HepG2 (cell line): ENCODE measurements around the gene SPA17. TPM values are rescaled to one million over a fixed set of nuclear protein-coding genes. Genes with fewer than 3 reads are reported as not detected.

Experiments used
- AHR ChIP-seq: IDR thresholded peaks from 2 replicates; pipeline ENCODE4 v1.6.1; 2018; ENCODE audit warnings: missing genetic modification reagents, missing compliant biosample characterization
- ATF3 ChIP-seq: sonication (generic); formaldehyde crosslinking; IDR thresholded peaks from 2 replicates; pipeline ENCODE4 v1.4.0; 2020; ENCODE audit warnings: missing genetic modification reagents
- LCORL ChIP-seq, 2 experiments: fragments of 450-650 bp in 1 of 2; sonication (generic) in 1 of 2; formaldehyde crosslinking in 1 of 2; IDR thresholded peaks; 2 replicates each; pipeline versions ENCODE4 v1.5.0 to v1.6.1; 2017 to 2020; ENCODE audit warnings: antibody characterized with exemption in 1 of 2, missing genetic modification reagents in 1 of 2
- MAZ ChIP-seq, 2 experiments: sonication (generic) in 1 of 2; formaldehyde crosslinking in 1 of 2; IDR thresholded peaks; 2 replicates each; pipeline versions ENCODE4 v1.5.0 to v1.6.1; 2012 to 2020; ENCODE audit warnings: low read depth in 2 of 2, mild to moderate bottlenecking in 2 of 2, borderline replicate concordance in 1 of 2, improper control_type of control experiment in 1 of 2, low read length in 1 of 2, missing genetic modification reagents in 1 of 2, moderate library complexity in 1 of 2
- MXD4 ChIP-seq: IDR thresholded peaks from 2 replicates; pipeline ENCODE4 v1.6.1; 2016; ENCODE audit warnings: mild to moderate bottlenecking, missing biosample characterization, missing genetic modification reagents
- POLR2A ChIP-seq, 2 experiments: IDR thresholded peaks; 2 replicates each; pipeline ENCODE4 v1.6.1; 2011; ENCODE audit warnings: low read depth in 2 of 2, low read length in 2 of 2, mild to moderate bottlenecking in 1 of 2, moderate library complexity in 1 of 2; ENCODE audit not compliant: insufficient read depth in 1 of 2
- POLR2G ChIP-seq: fragments of 200-400 bp; formaldehyde crosslinking; IDR thresholded peaks from 2 replicates; pipeline ENCODE4 v1.6.1; 2018; ENCODE audit warnings: mild to moderate bottlenecking, low read depth, low read length, moderate library complexity
- SALL2 ChIP-seq: sonication (generic); formaldehyde crosslinking; IDR thresholded peaks from 2 replicates; pipeline ENCODE4 v1.8.1; 2023; ENCODE audit warnings: mild to moderate bottlenecking, missing genetic modification reagents, inconsistent platforms
- ZBTB21 ChIP-seq: sonication (generic); formaldehyde crosslinking; IDR thresholded peaks from 2 replicates; pipeline ENCODE4 v1.4.0; 2020; ENCODE audit warnings: missing genetic modification reagents
- ZBTB8A ChIP-seq: sonication (generic); formaldehyde crosslinking; IDR thresholded peaks from 2 replicates; pipeline ENCODE4 v1.4.0; 2020; ENCODE audit warnings: mild to moderate bottlenecking, low read depth, missing genetic modification reagents, borderline replicate concordance
- ZNF496 ChIP-seq: sonication (generic); formaldehyde crosslinking; IDR thresholded peaks from 2 replicates; pipeline ENCODE4 v1.8.1; 2023; ENCODE audit warnings: mild to moderate bottlenecking, moderate library complexity, missing genetic modification reagents; ENCODE audit not compliant: insufficient replicate concordance
- ZNF572 ChIP-seq: sonication (generic); formaldehyde crosslinking; IDR thresholded peaks from 2 replicates; pipeline ENCODE4 v1.5.1; 2020; ENCODE audit warnings: mild to moderate bottlenecking, missing genetic modification reagents
- ZNF607 ChIP-seq: sonication (generic); formaldehyde crosslinking; IDR thresholded peaks from 2 replicates; pipeline ENCODE4 v1.5.1; 2020; ENCODE audit warnings: missing genetic modification reagents, mild to moderate bottlenecking, borderline replicate concordance
- ZNF792 ChIP-seq: IDR thresholded peaks from 2 replicates; pipeline ENCODE4 v1.6.1; 2016
- polyA plus RNA-seq, 8 experiments: library from polyadenylated mRNA; depleted of rRNA in 3 of 8; stranded (reverse) in 7 of 8; unstranded in 1 of 8; fragments of >200 nt; fragmentation: Illumina TruSeq in 4 of 8; extraction: Trizol in 4 of 8; gene quantifications; 2 replicates each; pipeline versions ENCODE4 v1.2.1 to v1.2.3, GENCODE V29; 2011 to 2016; ENCODE audit warnings: low read depth in 4 of 8, missing spikeins in 1 of 8, mixed read lengths in 1 of 8; ENCODE audit not compliant: insufficient read depth in 1 of 8
- total RNA-seq, 5 experiments: library from RNA; depleted of rRNA; stranded (reverse); fragments of >200 nt; fragmentation: Illumina TruSeq; extraction: Trizol; gene quantifications; 2 replicates each; pipeline ENCODE4 v1.2.3, GENCODE V29; 2016; ENCODE audit warnings: low read depth in 1 of 5
- TF ChIP-seq, protein P1 (sequence below): sonication (generic); formaldehyde crosslinking; IDR thresholded peaks from 2 replicates; pipeline ENCODE4 v1.4.0; 2020; ENCODE audit warnings: mild to moderate bottlenecking, missing genetic modification reagents
- TF ChIP-seq, protein P2 (sequence below): IDR thresholded peaks from 2 replicates; pipeline ENCODE4 v1.6.1; 2018; ENCODE audit warnings: missing genetic modification reagents
- TF ChIP-seq, protein P3 (sequence below): sonication (generic); formaldehyde crosslinking; IDR thresholded peaks from 2 replicates; pipeline ENCODE4 v1.8.0; 2022; ENCODE audit warnings: missing genetic modification reagents, mild to moderate bottlenecking, moderate library complexity, borderline replicate concordance

The SPA17 gene
- total and polyA plus RNA-seq, 2 of the 13 experiments (the other 11 are each of a cell fraction or from before 2014, with no cell fraction given), result 4.4 to 8.4 TPM

GRCh38 chr11:124746621-124747243, 73.0 kb downstream of the SPA17 start (continued):
- TF ChIP-seq MAZ (IDR thresholded peaks at IDR 0.05; ENCODE audit: borderline replicate concordance, low read depth, low read length) (no peak), MAZ (CRISPR knock-in tag; IDR thresholded peaks at IDR 0.05; ENCODE audit: low read depth) (0 out of 2 replicates have a peak, but pooled peaks have one; percentile 20), AHR (CRISPR knock-in tag) (no peak), ZNF792 (CRISPR knock-in tag) (no peak), ZNF572 (CRISPR knock-in tag) (no peak), ZBTB21 (CRISPR knock-in tag) (no peak), ZNF496 (CRISPR knock-in tag) (no peak), ZNF607 (no peak), SALL2 (CRISPR knock-in tag) (no peak), ATF3 (CRISPR knock-in tag) (no peak), LCORL (IDR thresholded peaks at IDR 0.05) (no peak), LCORL (CRISPR knock-in tag; IDR thresholded peaks at IDR 0.05) (peak; percentile 72), POLR2G (peak; percentile 65), POLR2A (IDR thresholded peaks at IDR 0.05; ENCODE audit: insufficient read depth in 1 of 2, low read depth in 2 of 2, low read length in 2 of 2) (peak; percentile 55 to 69; a peak in 3 of 4 replicates), MXD4 (CRISPR knock-in tag) (no peak), ZBTB8A (CRISPR knock-in tag) (no peak)
- TF ChIP-seq, protein P1, sequence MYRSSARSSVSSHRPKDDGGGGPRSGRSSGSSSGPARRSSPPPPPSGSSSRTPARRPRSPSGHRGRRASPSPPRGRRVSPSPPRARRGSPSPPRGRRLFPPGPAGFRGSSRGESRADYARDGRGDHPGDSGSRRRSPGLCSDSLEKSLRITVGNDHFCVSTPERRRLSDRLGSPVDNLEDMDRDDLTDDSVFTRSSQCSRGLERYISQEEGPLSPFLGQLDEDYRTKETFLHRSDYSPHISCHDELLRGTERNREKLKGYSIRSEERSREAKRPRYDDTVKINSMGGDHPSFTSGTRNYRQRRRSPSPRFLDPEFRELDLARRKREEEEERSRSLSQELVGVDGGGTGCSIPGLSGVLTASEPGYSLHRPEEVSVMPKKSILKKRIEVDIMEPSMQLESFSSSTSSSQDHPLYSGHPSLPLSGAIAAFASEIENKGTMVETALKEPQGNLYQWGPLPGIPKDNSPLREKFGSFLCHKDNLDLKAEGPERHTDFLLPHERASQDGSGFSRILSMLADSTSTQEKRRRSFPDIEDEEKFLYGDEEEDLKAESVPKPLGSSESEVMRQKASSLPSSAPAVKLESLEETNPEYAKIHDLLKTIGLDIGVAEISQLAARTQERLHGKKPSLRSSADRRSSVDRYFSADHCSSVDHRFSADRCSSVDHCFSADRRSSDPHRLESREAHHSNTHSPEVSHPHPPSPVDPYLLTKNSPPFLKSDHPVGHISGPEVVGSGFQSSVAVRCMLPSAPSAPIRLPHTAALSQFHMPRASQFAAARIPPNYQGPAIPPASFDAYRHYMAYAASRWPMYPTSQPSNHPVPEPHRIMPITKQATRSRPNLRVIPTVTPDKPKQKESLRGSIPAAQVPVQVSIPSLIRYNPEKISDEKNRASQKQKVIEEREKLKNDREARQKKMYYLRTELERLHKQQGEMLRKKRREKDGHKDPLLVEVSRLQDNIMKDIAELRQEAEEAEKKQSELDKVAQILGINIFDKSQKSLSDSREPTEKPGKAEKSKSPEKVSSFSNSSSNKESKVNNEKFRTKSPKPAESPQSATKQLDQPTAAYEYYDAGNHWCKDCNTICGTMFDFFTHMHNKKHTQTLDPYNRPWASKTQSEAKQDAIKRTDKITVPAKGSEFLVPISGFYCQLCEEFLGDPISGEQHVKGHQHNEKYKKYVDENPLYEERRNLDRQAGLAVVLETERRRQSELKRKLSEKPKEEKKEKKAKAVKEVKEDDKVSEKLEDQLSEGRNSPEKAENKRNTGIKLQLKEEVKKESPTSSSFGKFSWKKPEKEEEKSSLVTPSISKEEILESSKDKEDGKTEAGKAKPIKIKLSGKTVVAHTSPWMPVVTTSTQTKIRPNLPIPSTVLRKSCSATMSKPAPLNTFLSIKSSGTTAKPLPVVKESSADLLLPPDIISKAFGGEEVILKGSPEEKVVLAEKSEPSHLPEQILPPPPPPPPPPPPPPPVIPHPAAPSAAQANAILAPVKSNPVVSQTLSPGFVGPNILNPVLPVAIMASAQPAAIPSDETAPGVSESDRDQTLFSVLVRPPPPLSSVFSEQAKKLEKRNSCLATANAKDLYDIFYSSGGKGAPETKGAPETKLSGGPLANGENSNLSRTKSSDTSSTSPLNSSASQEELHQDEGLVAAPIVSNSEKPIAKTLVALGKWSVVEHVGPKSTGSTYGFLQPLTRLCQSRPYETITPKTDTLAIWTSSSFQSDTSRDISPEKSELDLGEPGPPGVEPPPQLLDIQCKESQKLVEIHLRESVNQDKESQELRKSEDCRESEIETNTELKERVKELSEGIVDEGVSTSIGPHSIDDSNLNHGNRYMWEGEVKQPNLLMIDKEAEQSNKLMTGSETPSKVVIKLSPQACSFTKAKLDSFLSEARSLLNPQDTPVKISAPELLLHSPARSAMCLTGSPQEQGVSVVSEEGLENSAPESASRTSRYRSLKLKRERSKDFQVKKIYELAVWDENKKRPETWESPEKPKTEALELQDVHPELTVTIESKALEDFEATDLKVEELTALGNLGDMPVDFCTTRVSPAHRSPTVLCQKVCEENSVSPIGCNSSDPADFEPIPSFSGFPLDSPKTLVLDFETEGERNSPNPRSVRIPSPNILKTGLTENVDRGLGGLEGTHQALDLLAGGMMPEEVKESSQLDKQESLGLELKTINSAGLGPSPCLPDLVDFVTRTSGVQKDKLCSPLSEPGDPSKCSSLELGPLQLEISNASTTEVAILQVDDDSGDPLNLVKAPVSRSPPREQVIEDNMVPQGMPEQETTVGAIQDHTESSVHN, result no peak
- TF ChIP-seq, protein P2, sequence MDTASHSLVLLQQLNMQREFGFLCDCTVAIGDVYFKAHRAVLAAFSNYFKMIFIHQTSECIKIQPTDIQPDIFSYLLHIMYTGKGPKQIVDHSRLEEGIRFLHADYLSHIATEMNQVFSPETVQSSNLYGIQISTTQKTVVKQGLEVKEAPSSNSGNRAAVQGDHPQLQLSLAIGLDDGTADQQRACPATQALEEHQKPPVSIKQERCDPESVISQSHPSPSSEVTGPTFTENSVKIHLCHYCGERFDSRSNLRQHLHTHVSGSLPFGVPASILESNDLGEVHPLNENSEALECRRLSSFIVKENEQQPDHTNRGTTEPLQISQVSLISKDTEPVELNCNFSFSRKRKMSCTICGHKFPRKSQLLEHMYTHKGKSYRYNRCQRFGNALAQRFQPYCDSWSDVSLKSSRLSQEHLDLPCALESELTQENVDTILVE (CRISPR knock-in tag), result peak; percentile 40; the same call in 1 of the 2 replicates
- TF ChIP-seq, protein P3, sequence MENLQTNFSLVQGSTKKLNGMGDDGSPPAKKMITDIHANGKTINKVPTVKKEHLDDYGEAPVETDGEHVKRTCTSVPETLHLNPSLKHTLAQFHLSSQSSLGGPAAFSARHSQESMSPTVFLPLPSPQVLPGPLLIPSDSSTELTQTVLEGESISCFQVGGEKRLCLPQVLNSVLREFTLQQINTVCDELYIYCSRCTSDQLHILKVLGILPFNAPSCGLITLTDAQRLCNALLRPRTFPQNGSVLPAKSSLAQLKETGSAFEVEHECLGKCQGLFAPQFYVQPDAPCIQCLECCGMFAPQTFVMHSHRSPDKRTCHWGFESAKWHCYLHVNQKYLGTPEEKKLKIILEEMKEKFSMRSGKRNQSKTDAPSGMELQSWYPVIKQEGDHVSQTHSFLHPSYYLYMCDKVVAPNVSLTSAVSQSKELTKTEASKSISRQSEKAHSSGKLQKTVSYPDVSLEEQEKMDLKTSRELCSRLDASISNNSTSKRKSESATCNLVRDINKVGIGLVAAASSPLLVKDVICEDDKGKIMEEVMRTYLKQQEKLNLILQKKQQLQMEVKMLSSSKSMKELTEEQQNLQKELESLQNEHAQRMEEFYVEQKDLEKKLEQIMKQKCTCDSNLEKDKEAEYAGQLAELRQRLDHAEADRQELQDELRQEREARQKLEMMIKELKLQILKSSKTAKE (CRISPR knock-in tag), result no peak
